Endodermal cell (in vitro differentiated cells): Measurements from ENCODE around the gene STK11. TPM values are rescaled to one million over a fixed set of nuclear protein-coding genes. Genes with fewer than 3 reads are reported as not detected.

Experiments used
- DNase-seq: peaks from one replicate; pipeline ENCODE4 v3.0.0-alpha.2; 2017
- H3K27ac ChIP-seq: 2 replicates; pipeline ENCODE4 v1.5.1; 2013; ENCODE audit warnings: mild to moderate bottlenecking, low read depth, low read length, moderate library complexity
- H3K27me3 ChIP-seq: 2 replicates; pipeline ENCODE4 v1.6.1; 2013; ENCODE audit warnings: mild to moderate bottlenecking, low read length, moderate library complexity; ENCODE audit not compliant: insufficient read depth, control insufficient read depth, poor library complexity, severe bottlenecking
- H3K36me3 ChIP-seq: 2 replicates; pipeline ENCODE4 v1.7.0; 2013; ENCODE audit warnings: mild to moderate bottlenecking, low read length, moderate library complexity; ENCODE audit not compliant: control insufficient read depth, insufficient read depth
- H3K4me1 ChIP-seq: one replicate; pipeline ENCODE4 v1.7.0; 2013; ENCODE audit warnings: low read length; ENCODE audit not compliant: control insufficient read depth, insufficient read depth
- H3K4me3 ChIP-seq: 2 replicates; pipeline ENCODE4 v1.5.1; 2013; ENCODE audit warnings: mild to moderate bottlenecking, low read length, moderate library complexity
- H3K9ac ChIP-seq: 2 replicates; pipeline ENCODE4 v1.6.1; 2013; ENCODE audit warnings: mild to moderate bottlenecking, low read length, moderate library complexity; ENCODE audit not compliant: poor library complexity, severe bottlenecking; ENCODE audit errors: extremely low read depth
- H3K9me3 ChIP-seq: 2 replicates; pipeline ENCODE4 v1.6.1; 2013; ENCODE audit warnings: mild to moderate bottlenecking, low read length, moderate library complexity; ENCODE audit not compliant: control insufficient read depth
- H3K27ac Mint-ChIP-seq: 2 replicates; pipeline ENCODE4 v1.8.0; 2020; ENCODE audit warnings: mixed read lengths
- H3K27me3 Mint-ChIP-seq: 2 replicates; pipeline ENCODE4 v1.8.0; 2021; ENCODE audit warnings: mild to moderate bottlenecking, mixed read lengths; ENCODE audit not compliant: insufficient read depth
- H3K36me3 Mint-ChIP-seq: 2 replicates; pipeline ENCODE4 v1.8.0; 2020; ENCODE audit warnings: low read depth, mixed read lengths
- H3K4me1 Mint-ChIP-seq: 2 replicates; pipeline ENCODE4 v1.8.0; 2020; ENCODE audit warnings: mixed read lengths
- H3K4me3 Mint-ChIP-seq: 2 replicates; pipeline ENCODE4 v1.8.0; 2020; ENCODE audit warnings: mild to moderate bottlenecking, moderate library complexity, mixed read lengths
- H3K9me3 Mint-ChIP-seq: 2 replicates; pipeline ENCODE4 v1.8.0; 2020; ENCODE audit warnings: mild to moderate bottlenecking, mixed read lengths
- CTCF ChIP-seq: fragments of 200-600 bp; sonication (generic); conservative IDR thresholded peaks from 2 replicates; pipeline ENCODE4 v1.5.0; 2021; ENCODE audit warnings: antibody characterized with exemption, mild to moderate bottlenecking
- WGBS, 2 experiments: methylation state at CpG; one replicate each; pipeline versions ENCODE4 v1.1.5 to v1.1.7; 2013; ENCODE audit warnings: missing lambda C conversion rate in 2 of 2, mixed read lengths in 1 of 2; ENCODE audit not compliant: insufficient coverage in 1 of 2, insufficient read length in 1 of 2; 5-methylcytosine and 5-hydroxymethylcytosine counted together
- total RNA-seq, 2 donors: library from RNA; stranded (reverse); fragmentation: NEBNext Ultra II Directional in 1 of 2; extraction: Animal tissue kit (Norgen Biotek cat#: 25700) in 1 of 2; gene quantifications; 2 replicates in 1 of 2; 3 replicates in 1 of 2; pipeline ENCODE4 v1.2.1, GENCODE V29; 2021

STK11 gene
- total RNA-seq, 2 donors from 2014 or later = 78.8 to 81.4 TPM

GRCh38 chr19:1166872-1167573 is 38.6 kb upstream of the STK11 start:
- Histone ChIP-seq H3K36me3 (no peaks in the 10 kb centered on the region), H3K4me1 (peaks cover under 1% of the 10 kb centered on the region), H3K9ac (no peak overlapping the region), H3K27ac (no peak overlapping the region), H3K9me3 (no peaks in the 10 kb centered on the region), H3K4me3 (no peak overlapping the region), H3K27me3 (no peaks in the 10 kb centered on the region)
- no peak for DNase-seq
- H3K4me3 Mint-ChIP-seq = no peak overlapping the region
- H3K4me1 Mint-ChIP-seq = peaks cover 14% of the 10 kb centered on the region
- WGBS, 2 experiments = 94% methylated on average over 17 to 33 of the region's 33 CpGs
- H3K9me3 Mint-ChIP-seq = no peaks in the 10 kb centered on the region
- H3K36me3 Mint-ChIP-seq = peaks cover 7% of the 10 kb centered on the region
- no peak overlapping the region for H3K27ac Mint-ChIP-seq
- H3K27me3 Mint-ChIP-seq = no peaks in the 10 kb centered on the region
- no peak for TF ChIP-seq CTCF

- no peak overlapping the region for H3K4me3 ChIP-seq
- no peaks in the 10 kb centered on the region for H3K27me3 Mint-ChIP-seq
- peaks cover 5% of the 10 kb centered on the region for H3K36me3 Mint-ChIP-seq
- DNase-seq = no peak
- H3K9me3 Mint-ChIP-seq = no peaks in the 10 kb centered on the region
- H3K27me3 ChIP-seq = no peaks in the 10 kb centered on the region
- H3K27ac Mint-ChIP-seq = no peak overlapping the region
- WGBS, 2 experiments = 95% methylated on average over 14 to 35 of the region's 35 CpGs
- no peaks in the 10 kb centered on the region for H3K36me3 ChIP-seq
- H3K4me3 Mint-ChIP-seq = no peak overlapping the region
- no peak overlapping the region for H3K9ac ChIP-seq
- TF ChIP-seq CTCF = no peak
- no peaks in the 10 kb centered on the region for H3K9me3 ChIP-seq
- no peak overlapping the region for H3K27ac ChIP-seq
- peaks cover 21% of the 10 kb centered on the region for H3K4me1 Mint-ChIP-seq
- peaks cover 5% of the 10 kb centered on the region for H3K4me1 ChIP-seq
These were observed 37.6 kb upstream of the STK11 start for GRCh38 chr19:1167687-1168571.

DNA sequence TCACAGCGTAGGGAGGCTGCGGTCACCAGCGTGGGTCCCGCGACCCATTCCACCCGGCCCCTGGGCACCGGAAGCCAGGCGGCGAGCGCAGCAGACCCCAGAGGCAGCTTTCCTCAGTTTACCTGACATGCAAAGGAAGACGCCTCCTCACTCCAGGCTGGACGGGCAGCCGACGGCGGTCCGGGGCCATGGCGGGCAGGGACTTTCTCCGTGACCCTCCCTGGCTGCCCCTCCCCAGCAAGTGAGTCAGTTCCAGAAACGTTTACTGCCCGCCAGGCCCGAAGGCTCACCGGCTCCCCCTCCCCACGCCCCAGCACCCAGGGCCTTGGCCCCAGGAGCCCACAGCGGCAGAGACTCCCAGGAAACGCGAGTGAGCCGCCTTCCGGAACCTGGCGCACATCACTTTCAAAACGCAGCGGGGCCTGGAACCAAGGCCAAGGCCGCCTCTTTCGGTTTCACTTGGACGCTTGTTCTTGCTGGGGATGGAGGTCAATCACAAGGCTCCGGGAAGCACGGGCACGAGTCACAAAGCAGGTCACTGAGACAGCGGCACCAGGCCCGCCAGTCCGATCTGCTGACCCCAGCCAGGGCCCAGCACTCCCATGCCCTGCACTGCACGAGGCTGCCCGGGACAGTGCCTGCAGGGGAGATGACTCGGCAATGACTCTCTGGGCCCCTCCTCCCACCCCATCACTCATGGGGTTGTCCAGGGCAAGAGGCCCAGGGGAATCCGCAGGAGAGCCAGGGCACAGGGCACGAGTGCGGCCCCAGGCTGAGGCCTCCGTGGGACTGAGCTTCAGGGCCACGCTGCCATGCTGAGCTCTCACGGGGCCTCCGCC is 36.8 kb upstream of the STK11 start:
- Mint-ChIP-seq H3K27ac (peak overlapping the region; percentile 79), H3K4me3 (no peak overlapping the region), H3K9me3 (no peaks in the 10 kb centered on the region), H3K27me3 (no peaks in the 10 kb centered on the region), H3K4me1 (peaks cover 21% of the 10 kb centered on the region), H3K36me3 (peaks cover 5% of the 10 kb centered on the region)
- Histone ChIP-seq H3K36me3 (no peaks in the 10 kb centered on the region), H3K27ac (peak overlapping the region; percentile 32), H3K27me3 (no peaks in the 10 kb centered on the region), H3K9me3 (no peaks in the 10 kb centered on the region), H3K4me3 (no peak overlapping the region), H3K9ac (no peak overlapping the region), H3K4me1 (peaks cover 5% of the 10 kb centered on the region)
- TF ChIP-seq CTCF = no peak
- WGBS, 2 experiments = 91 to 93% methylated on average over 28 to 50 of the region's 50 CpGs
- DNase-seq = no peak
